AG04449 (cell line): ENCODE measurements around the gene KLF7.

ENCODE experiments used
- CTCF ChIA-PET: fragments of 350-600 bp; formaldehyde crosslinking; extraction: SDS; loops from one replicate; lab custom pipeline; 2021; ENCODE audit warnings: antibody characterized with exemption; lab: Yijun Ruan, JAX
- POLR2A ChIA-PET: fragments of 400-600, 350-600 bp; formaldehyde crosslinking; extraction: SDS; loops from one replicate; lab custom pipeline; 2020; ENCODE audit warnings: antibody characterized with exemption, inconsistent platforms; lab: Yijun Ruan, JAX
- DNase-seq: peaks from one replicate; pipeline ENCODE4 v3.0.0-alpha.2; 2010; ENCODE audit warnings: low read depth, low spot score
- H3K4me3 ChIP-seq: 2 replicates; pipeline ENCODE4 v1.5.1; 2011; ENCODE audit warnings: low read depth, mild to moderate bottlenecking, control low read depth, low read length
- CTCF ChIP-seq: IDR thresholded peaks from one replicate; pipeline ENCODE4 v1.5.1; 2011; ENCODE audit warnings: mild to moderate bottlenecking, moderate library complexity, low read length, control low read depth, inconsistent platforms; ENCODE audit not compliant: insufficient read depth; ENCODE audit errors: missing control alignments

Gene KLF7

GRCh38 chr2:207071820-207072219 is 93.9 kb downstream of the KLF7 start:
- H3K4me3 ChIP-seq, result no peak overlapping the region
- no peak for TF ChIP-seq CTCF
- ChIA-PET CTCF (no interaction called here), POLR2A (no interaction called here)
- DNase-seq, result no peak

DNA sequence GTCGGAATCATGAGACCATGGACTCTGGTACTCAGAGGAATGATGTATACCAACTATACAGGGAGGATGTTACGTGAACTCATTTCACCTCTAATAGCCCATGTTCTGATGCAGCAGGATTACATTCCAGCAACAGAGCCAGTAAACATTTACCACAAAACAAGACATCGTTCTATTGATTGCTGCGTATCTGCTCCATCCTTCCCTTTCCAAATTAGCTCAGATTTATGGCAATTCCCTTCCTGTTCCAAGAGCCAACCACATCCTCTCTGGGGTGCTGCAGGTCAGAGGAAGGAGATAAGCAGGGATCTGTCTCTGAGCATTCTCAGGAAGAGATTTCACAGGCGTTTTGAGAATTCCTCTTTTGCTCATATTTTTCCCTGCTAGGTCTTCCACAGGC is 98.3 kb downstream of the KLF7 start:
- DNase-seq, result no peak
- no peak for TF ChIP-seq CTCF
- CTCF ChIA-PET, result no interaction called here
- no peak overlapping the region for H3K4me3 ChIP-seq
- POLR2A ChIA-PET, result no interaction called here

GRCh38 chr2:207066791-207067460 is 98.8 kb downstream of the KLF7 start:
- CTCF ChIA-PET, result no interaction called here
- H3K4me3 ChIP-seq, result no peak overlapping the region
- no peak for TF ChIP-seq CTCF
- no peak for DNase-seq
- POLR2A ChIA-PET, result no interaction called here

- CTCF ChIA-PET, result no interaction called here
- POLR2A ChIA-PET, result no interaction called here
- no peak overlapping the region for H3K4me3 ChIP-seq
- no peak for DNase-seq
- no peak for TF ChIP-seq CTCF
Measured at GRCh38 chr2:207066166-207066565, 99.6 kb downstream of the KLF7 start.

DNA sequence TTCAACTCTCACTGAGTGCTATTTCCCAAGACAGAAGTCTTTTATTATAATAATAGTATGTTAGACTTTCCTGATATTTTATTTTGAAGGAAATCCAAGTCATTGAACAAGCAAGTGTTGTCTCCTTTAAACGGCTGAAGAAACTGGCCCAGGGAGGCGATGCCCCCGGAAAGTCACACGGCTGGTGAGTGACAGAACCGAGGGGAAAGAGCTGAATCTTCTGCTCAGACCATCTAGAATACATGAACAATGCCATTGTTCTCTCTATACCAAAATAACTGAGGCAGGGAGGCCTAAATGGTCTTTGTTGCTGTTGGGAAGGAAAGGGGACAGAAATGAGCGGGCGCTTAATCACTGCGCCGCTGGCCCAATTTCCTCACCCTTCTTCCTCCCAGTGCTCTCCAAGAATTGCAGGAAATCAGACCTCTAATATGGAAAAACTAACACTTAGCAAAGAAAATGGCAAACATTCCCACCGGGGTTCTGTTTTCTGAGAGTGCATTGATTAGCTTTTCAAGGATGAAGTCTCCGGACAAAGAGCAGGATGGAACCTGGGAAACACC is 101.5 kb downstream of the KLF7 start:
- CTCF ChIA-PET, result interaction anchor here (1.4 kb wide), 2 partner anchors 9 to 82 kb away, joined by 3 to 5 read pairs; no protein-coding TSS in a partner anchor
- no peak for DNase-seq
- POLR2A ChIA-PET, result no interaction called here
- H3K4me3 ChIP-seq, result no peak overlapping the region
- TF ChIP-seq CTCF, result no peak

DNA sequence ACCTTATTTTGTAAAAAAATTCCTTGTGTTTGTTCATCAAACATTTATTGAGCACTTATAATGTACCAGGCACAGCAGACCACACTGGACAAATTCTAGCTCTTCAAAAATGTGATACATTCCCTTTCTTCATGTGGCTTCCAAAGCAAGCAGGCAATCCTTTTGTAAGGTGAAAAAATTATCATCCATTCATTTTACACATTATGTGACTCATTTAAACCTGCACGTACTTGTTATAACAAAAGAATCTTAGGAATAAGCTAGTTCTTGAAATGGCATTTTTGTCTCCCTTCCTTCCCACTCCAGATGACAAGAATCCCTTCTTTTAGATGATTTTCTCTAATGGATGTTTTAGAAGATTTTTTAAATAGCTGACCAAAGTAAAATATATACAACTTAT is 104.6 kb downstream of the KLF7 start:
- DNase-seq, result no peak
- TF ChIP-seq CTCF, result no peak
- POLR2A ChIA-PET, result no interaction called here
- no peak overlapping the region for H3K4me3 ChIP-seq
- CTCF ChIA-PET, result interaction anchor here (0.6 to 1.6 kb wide), 4 partner anchors 80 to 412 kb away, joined by 3 to 4 read pairs (median 3); no protein-coding TSS in a partner anchor
